SU-DHL-6 (cell line): ENCODE results near the gene DOCK11.

Experiments used
- H2AFZ ChIP-seq: fragments of 200-600 bp; sonication (generic); 2 replicates; pipeline ENCODE4 v1.6.1; 2014; ENCODE audit warnings: low read depth, mild to moderate bottlenecking, moderate library complexity, mixed read lengths, antibody characterized with exemption, low read length; ENCODE audit not compliant: severe bottlenecking
- H3F3A ChIP-seq: fragments of 200-600 bp; shearing (Covaris generic); 2 replicates; pipeline ENCODE4 v1.6.0; 2016; ENCODE audit warnings: antibody characterized with exemption, mild to moderate bottlenecking; ENCODE audit not compliant: insufficient read depth
- H3K27ac ChIP-seq: fragments of 200-600 bp; sonication (generic); 2 replicates; pipeline ENCODE4 v1.5.1; 2016; ENCODE audit warnings: low read depth, mild to moderate bottlenecking, low read length, moderate library complexity, mixed read lengths
- H3K27me3 ChIP-seq: fragments of 200-600 bp; sonication (generic), shearing (Covaris generic); 2 replicates; pipeline ENCODE4 v1.6.0; 2014; ENCODE audit warnings: mild to moderate bottlenecking, low read length
- H3K36me3 ChIP-seq: fragments of 200-600 bp; sonication (generic); 2 replicates; pipeline ENCODE4 v1.6.1; 2014; ENCODE audit warnings: mild to moderate bottlenecking, low read length, mixed read lengths
- H3K4me2 ChIP-seq: fragments of 300-600, 200-600 bp; shearing (Covaris generic), sonication (generic); 2 replicates; pipeline ENCODE4 v1.6.0; 2014; ENCODE audit warnings: low read length, low read depth, mild to moderate bottlenecking; ENCODE audit not compliant: poor library complexity, severe bottlenecking
- H3K4me3 ChIP-seq: fragments of 200-600 bp; sonication (generic); 2 replicates; pipeline ENCODE4 v1.5.1; 2014; ENCODE audit warnings: antibody characterized with exemption, low read length, mild to moderate bottlenecking, mixed read lengths; ENCODE audit not compliant: insufficient read depth, poor library complexity, severe bottlenecking
- H3K79me2 ChIP-seq: fragments of 200-600 bp; sonication (generic); 2 replicates; pipeline ENCODE4 v1.6.1; 2014; ENCODE audit warnings: mild to moderate bottlenecking, low read length, moderate library complexity; ENCODE audit not compliant: insufficient read depth
- H3K9ac ChIP-seq: fragments of 200-600 bp; sonication (generic); 2 replicates; pipeline ENCODE4 v1.7.0; 2014; ENCODE audit warnings: mild to moderate bottlenecking, low read length
- H3K9me2 ChIP-seq: fragments of 200-600 bp; sonication (generic); replicated peaks from 2 replicates; pipeline ENCODE4 v1.6.1; 2014; ENCODE audit warnings: low read length; ENCODE audit not compliant: insufficient read depth
- H3K9me3 ChIP-seq: fragments of 200-600 bp; sonication (generic); 2 replicates; pipeline ENCODE4 v1.6.1; 2014; ENCODE audit warnings: low read length, mixed read lengths; ENCODE audit not compliant: insufficient read depth
- H4K20me1 ChIP-seq: fragments of 200-600 bp; sonication (generic); 2 replicates; pipeline ENCODE4 v1.6.1; 2014; ENCODE audit warnings: low read depth, mild to moderate bottlenecking, antibody characterized with exemption, low read length, moderate library complexity, mixed read lengths
- EZH2phosphoT487 ChIP-seq: fragments of 200-600 bp; sonication (generic), shearing (Covaris generic); conservative IDR thresholded peaks from 2 replicates; pipeline ENCODE4 v1.6.1; 2018; ENCODE audit warnings: mild to moderate bottlenecking, antibody characterized with exemption, low read length, moderate library complexity, mixed read lengths
- TF ChIP-seq, protein P1 (sequence below): fragments of 200-600 bp; sonication (generic); IDR thresholded peaks from one replicate; pipeline ENCODE4 v1.5.1; 2017; ENCODE audit warnings: antibody characterized with exemption, mild to moderate bottlenecking, low read length, moderate library complexity; ENCODE audit not compliant: insufficient read depth, poor library complexity, severe bottlenecking

Gene DOCK11

DNA sequence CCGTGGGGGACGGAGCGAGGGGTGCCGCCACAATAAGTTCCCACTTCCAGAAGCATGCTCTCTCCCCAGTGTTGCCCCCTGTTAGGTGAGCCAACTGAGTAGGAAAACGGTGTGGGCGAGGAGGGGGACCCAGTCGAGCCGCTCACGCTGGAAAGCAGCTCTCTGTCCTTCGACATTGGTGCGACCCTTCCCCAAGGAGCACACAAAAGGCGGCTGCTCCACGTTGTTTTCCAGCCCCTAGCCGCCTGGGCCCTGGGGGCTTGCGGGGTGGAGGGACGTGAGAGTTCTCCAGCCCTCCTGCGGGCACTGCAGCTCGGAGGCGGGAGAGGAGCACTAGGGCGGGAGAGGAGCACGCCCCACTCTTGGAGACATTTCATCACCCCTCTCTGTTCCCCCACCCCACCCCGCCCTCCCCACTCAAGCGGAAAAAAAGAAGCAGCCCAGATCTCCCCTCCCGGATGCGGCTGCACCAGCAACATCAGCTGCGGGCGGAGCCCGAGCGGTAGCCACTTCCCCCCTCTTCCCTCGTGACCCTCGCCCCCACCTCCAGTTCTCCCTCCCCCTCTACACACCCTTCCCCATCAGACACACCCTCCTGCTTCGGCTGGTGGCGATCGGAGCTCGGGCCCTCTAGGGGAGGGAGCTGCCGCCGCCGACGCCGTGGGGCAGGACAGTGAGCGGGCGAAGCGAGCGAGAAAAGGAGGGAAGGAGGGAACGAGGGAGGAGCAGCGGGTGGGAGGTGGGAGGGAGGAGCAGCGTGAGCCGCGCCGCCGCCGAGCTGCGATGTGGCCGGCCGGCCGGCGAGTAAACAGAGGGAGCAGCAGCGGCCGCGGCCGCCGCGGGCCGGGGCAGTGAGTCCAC, at the start of gene DOCK11:
Gene DOCK11 (plus strand): TSS at position 755 of the 861 bp plus-strand sequence. CDS start 157 bp downstream, outside the sequence.
- Histone ChIP-seq H4K20me1 (no peaks in the 10 kb centered on the region), H3K79me2 (peaks cover 13% of the 10 kb centered on the region), H3K9me2 (no peaks in the 10 kb centered on the region), H3K4me2 (peak within 1 kb of the TSS; percentile 82), H3K4me3 (peak within 1 kb of the TSS; percentile 71), H2AFZ (peak within 1 kb of the TSS; percentile 68), H3K27ac (peak within 1 kb of the TSS; percentile 63), H3K9ac (peak within 1 kb of the TSS; percentile 86), H3K9me3 (no peaks in the 10 kb centered on the region), H3F3A (peaks cover 3% of the 10 kb centered on the region; the same call in 1 of the 2 replicates), H3K27me3 (no peaks in the 10 kb centered on the region), H3K36me3 (no peaks in the 10 kb centered on the region)
- TF ChIP-seq EZH2phosphoT487 = no peak
- TF ChIP-seq, protein P1, sequence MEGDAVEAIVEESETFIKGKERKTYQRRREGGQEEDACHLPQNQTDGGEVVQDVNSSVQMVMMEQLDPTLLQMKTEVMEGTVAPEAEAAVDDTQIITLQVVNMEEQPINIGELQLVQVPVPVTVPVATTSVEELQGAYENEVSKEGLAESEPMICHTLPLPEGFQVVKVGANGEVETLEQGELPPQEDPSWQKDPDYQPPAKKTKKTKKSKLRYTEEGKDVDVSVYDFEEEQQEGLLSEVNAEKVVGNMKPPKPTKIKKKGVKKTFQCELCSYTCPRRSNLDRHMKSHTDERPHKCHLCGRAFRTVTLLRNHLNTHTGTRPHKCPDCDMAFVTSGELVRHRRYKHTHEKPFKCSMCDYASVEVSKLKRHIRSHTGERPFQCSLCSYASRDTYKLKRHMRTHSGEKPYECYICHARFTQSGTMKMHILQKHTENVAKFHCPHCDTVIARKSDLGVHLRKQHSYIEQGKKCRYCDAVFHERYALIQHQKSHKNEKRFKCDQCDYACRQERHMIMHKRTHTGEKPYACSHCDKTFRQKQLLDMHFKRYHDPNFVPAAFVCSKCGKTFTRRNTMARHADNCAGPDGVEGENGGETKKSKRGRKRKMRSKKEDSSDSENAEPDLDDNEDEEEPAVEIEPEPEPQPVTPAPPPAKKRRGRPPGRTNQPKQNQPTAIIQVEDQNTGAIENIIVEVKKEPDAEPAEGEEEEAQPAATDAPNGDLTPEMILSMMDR = no peak

DNA sequence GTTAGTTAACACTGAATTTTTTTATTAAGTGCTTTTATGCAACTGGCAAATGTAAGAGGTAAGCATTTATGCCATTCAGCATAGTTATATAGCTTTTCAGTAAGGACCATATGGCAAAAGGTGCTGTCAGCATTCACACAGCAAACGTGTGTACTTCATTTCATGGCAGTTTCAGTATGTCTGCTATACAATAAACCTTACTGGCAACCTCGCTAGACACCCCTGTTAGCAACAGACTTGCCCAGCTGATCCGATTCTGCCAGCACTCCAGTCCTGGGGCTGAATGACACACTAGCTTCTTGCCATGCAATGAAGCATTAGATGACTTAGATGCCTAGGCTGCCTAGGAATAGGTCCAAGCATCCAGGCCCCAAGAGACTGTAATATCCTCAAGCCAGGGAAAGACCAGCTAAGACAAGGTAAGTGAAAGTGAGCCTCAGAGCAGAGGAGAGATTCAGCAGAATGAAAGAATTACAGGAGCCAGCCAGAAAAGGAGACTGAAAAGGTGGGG, 47.3 kb upstream of the DOCK11 start:
- H2AFZ ChIP-seq = no peak overlapping the region
- no peak overlapping the region for H3K4me3 ChIP-seq
- no peak overlapping the region for H3K9ac ChIP-seq
- no peaks in the 10 kb centered on the region for H3K36me3 ChIP-seq
- H3K4me2 ChIP-seq = no peak overlapping the region
- H4K20me1 ChIP-seq = no peaks in the 10 kb centered on the region
- H3K27me3 ChIP-seq = no peaks in the 10 kb centered on the region
- H3F3A ChIP-seq = no peaks in the 10 kb centered on the region
- no peaks in the 10 kb centered on the region for H3K9me2 ChIP-seq
- TF ChIP-seq EZH2phosphoT487 = no peak
- TF ChIP-seq, protein P1 = no peak
- no peaks in the 10 kb centered on the region for H3K9me3 ChIP-seq
- no peaks in the 10 kb centered on the region for H3K79me2 ChIP-seq
- H3K27ac ChIP-seq = no peak overlapping the region

DNA sequence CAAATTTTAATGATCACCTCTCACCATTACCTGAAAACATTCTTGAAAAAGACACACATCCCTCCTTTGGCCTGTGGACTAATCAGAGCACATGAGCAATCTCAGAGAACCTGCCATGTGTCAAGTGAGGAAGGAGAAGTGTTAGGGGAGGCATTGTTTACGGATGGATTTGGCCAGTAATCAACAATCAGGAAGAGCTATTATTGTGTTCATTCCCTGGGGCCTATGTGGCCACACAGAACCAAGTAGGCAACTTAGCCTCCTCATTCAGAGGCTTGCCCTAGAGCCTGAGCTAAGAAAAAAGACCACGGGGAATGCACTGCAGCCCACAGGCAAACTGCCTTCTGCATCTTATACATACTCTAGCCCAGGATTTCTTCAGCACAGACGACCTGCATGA, 40.6 kb upstream of the DOCK11 start:
- Histone ChIP-seq H3K9ac (no peak overlapping the region), H3F3A (no peaks in the 10 kb centered on the region), H2AFZ (no peak overlapping the region), H3K27me3 (no peaks in the 10 kb centered on the region), H3K27ac (no peak overlapping the region), H3K79me2 (no peaks in the 10 kb centered on the region), H3K9me3 (no peaks in the 10 kb centered on the region), H3K36me3 (no peaks in the 10 kb centered on the region), H3K4me3 (no peak overlapping the region), H4K20me1 (no peaks in the 10 kb centered on the region), H3K4me2 (no peak overlapping the region), H3K9me2 (no peaks in the 10 kb centered on the region)
- TF ChIP-seq, protein P1 = no peak
- no peak for TF ChIP-seq EZH2phosphoT487
